Measurements from ENCODE around the gene SHC4. TPM values are rescaled to one million over a fixed set of nuclear protein-coding genes. Genes with fewer than 3 reads are reported as not detected.

Gene SHC4
- total and polyA plus RNA-seq, 9 of the 15 experiments (the other 6 are each of a cell fraction or from before 2014, with no cell fraction given): 0.43 to 1.2 (median 0.67) TPM

DNA sequence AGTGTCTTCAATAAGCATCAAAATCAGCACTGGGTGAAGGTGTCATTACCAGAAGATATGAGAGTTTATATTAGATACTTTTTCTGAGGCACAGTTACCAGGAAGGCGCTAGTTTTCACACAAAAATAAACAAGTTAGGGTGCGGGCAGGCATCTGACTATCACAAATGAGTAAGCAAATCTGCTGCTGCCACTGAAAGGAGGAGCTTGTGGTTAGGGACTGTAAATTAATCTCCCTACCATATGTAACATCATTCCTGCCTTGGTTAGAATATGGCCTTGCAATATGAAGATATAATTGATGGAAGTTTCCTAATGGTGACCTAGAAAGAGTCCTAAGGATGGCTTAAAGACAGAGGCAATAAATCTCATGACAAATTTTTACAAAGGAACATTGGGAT, 105.3 kb downstream of the SHC4 start (continued):
- TF ChIP-seq, protein P1, sequence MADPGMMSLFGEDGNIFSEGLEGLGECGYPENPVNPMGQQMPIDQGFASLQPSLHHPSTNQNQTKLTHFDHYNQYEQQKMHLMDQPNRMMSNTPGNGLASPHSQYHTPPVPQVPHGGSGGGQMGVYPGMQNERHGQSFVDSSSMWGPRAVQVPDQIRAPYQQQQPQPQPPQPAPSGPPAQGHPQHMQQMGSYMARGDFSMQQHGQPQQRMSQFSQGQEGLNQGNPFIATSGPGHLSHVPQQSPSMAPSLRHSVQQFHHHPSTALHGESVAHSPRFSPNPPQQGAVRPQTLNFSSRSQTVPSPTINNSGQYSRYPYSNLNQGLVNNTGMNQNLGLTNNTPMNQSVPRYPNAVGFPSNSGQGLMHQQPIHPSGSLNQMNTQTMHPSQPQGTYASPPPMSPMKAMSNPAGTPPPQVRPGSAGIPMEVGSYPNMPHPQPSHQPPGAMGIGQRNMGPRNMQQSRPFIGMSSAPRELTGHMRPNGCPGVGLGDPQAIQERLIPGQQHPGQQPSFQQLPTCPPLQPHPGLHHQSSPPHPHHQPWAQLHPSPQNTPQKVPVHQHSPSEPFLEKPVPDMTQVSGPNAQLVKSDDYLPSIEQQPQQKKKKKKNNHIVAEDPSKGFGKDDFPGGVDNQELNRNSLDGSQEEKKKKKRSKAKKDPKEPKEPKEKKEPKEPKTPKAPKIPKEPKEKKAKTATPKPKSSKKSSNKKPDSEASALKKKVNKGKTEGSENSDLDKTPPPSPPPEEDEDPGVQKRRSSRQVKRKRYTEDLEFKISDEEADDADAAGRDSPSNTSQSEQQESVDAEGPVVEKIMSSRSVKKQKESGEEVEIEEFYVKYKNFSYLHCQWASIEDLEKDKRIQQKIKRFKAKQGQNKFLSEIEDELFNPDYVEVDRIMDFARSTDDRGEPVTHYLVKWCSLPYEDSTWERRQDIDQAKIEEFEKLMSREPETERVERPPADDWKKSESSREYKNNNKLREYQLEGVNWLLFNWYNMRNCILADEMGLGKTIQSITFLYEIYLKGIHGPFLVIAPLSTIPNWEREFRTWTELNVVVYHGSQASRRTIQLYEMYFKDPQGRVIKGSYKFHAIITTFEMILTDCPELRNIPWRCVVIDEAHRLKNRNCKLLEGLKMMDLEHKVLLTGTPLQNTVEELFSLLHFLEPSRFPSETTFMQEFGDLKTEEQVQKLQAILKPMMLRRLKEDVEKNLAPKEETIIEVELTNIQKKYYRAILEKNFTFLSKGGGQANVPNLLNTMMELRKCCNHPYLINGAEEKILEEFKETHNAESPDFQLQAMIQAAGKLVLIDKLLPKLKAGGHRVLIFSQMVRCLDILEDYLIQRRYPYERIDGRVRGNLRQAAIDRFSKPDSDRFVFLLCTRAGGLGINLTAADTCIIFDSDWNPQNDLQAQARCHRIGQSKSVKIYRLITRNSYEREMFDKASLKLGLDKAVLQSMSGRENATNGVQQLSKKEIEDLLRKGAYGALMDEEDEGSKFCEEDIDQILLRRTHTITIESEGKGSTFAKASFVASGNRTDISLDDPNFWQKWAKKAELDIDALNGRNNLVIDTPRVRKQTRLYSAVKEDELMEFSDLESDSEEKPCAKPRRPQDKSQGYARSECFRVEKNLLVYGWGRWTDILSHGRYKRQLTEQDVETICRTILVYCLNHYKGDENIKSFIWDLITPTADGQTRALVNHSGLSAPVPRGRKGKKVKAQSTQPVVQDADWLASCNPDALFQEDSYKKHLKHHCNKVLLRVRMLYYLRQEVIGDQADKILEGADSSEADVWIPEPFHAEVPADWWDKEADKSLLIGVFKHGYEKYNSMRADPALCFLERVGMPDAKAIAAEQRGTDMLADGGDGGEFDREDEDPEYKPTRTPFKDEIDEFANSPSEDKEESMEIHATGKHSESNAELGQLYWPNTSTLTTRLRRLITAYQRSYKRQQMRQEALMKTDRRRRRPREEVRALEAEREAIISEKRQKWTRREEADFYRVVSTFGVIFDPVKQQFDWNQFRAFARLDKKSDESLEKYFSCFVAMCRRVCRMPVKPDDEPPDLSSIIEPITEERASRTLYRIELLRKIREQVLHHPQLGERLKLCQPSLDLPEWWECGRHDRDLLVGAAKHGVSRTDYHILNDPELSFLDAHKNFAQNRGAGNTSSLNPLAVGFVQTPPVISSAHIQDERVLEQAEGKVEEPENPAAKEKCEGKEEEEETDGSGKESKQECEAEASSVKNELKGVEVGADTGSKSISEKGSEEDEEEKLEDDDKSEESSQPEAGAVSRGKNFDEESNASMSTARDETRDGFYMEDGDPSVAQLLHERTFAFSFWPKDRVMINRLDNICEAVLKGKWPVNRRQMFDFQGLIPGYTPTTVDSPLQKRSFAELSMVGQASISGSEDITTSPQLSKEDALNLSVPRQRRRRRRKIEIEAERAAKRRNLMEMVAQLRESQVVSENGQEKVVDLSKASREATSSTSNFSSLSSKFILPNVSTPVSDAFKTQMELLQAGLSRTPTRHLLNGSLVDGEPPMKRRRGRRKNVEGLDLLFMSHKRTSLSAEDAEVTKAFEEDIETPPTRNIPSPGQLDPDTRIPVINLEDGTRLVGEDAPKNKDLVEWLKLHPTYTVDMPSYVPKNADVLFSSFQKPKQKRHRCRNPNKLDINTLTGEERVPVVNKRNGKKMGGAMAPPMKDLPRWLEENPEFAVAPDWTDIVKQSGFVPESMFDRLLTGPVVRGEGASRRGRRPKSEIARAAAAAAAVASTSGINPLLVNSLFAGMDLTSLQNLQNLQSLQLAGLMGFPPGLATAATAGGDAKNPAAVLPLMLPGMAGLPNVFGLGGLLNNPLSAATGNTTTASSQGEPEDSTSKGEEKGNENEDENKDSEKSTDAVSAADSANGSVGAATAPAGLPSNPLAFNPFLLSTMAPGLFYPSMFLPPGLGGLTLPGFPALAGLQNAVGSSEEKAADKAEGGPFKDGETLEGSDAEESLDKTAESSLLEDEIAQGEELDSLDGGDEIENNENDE (IDR thresholded peaks at IDR 0.05; ENCODE audit: low read depth, low read length): no peak
- TF ChIP-seq, protein P2, sequence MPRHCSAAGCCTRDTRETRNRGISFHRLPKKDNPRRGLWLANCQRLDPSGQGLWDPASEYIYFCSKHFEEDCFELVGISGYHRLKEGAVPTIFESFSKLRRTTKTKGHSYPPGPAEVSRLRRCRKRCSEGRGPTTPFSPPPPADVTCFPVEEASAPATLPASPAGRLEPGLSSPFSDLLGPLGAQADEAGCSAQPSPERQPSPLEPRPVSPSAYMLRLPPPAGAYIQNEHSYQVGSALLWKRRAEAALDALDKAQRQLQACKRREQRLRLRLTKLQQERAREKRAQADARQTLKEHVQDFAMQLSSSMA (CRISPR knock-in tag; IDR thresholded peaks at IDR 0.05): no peak
- no peak for TF ChIP-seq NFATC3 (IDR thresholded peaks at IDR 0.05)
- TF ChIP-seq, protein P3, sequence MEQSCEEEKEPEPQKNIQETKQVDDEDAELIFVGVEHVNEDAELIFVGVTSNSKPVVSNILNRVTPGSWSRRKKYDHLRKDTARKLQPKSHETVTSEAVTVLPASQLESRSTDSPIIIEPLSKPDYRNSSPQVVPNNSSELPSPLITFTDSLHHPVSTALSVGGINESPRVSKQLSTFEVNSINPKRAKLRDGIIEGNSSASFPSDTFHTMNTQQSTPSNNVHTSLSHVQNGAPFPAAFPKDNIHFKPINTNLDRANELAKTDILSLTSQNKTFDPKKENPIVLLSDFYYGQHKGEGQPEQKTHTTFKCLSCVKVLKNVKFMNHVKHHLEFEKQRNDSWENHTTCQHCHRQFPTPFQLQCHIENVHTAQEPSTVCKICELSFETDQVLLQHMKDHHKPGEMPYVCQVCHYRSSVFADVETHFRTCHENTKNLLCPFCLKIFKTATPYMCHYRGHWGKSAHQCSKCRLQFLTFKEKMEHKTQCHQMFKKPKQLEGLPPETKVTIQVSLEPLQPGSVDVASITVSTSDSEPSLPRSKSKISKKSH (CRISPR knock-in tag; IDR thresholded peaks at IDR 0.05): no peak
- no peak for TF ChIP-seq NONO (IDR thresholded peaks at IDR 0.05; ENCODE audit: low read depth in 2 of 2, low read length in 1 of 2)
- peak; percentile 42; the same call in 1 of the 2 replicates for TF ChIP-seq STAT5A (IDR thresholded peaks at IDR 0.05; ENCODE audit: borderline replicate concordance, low read length)
- TF ChIP-seq, protein P4, sequence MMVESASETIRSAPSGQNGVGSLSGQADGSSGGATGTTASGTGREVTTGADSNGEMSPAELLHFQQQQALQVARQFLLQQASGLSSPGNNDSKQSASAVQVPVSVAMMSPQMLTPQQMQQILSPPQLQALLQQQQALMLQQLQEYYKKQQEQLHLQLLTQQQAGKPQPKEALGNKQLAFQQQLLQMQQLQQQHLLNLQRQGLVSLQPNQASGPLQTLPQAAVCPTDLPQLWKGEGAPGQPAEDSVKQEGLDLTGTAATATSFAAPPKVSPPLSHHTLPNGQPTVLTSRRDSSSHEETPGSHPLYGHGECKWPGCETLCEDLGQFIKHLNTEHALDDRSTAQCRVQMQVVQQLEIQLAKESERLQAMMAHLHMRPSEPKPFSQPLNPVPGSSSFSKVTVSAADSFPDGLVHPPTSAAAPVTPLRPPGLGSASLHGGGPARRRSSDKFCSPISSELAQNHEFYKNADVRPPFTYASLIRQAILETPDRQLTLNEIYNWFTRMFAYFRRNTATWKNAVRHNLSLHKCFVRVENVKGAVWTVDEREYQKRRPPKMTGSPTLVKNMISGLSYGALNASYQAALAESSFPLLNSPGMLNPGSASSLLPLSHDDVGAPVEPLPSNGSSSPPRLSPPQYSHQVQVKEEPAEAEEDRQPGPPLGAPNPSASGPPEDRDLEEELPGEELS (CRISPR knock-in tag; IDR thresholded peaks at IDR 0.05; ENCODE audit: borderline replicate concordance): no peak
- TF ChIP-seq RCOR1 (IDR thresholded peaks at IDR 0.05; ENCODE audit: borderline replicate concordance in 1 of 2, low read depth in 2 of 2, low read length in 2 of 2): peak in 1 of 2 experiments; percentile 72; a peak in 2 of 4 replicates
- no peak for TF ChIP-seq ZC3H4 (CRISPR knock-in tag; IDR thresholded peaks at IDR 0.05; ENCODE audit: borderline replicate concordance)
- TF ChIP-seq NR1H2 (CRISPR knock-in tag; IDR thresholded peaks at IDR 0.05): no peak
- TF ChIP-seq ZNF695 (CRISPR knock-in tag; IDR thresholded peaks at IDR 0.05): no peak
- peak; percentile 65 for TF ChIP-seq TCF3 (CRISPR knock-in tag; IDR thresholded peaks at IDR 0.05)
- TF ChIP-seq CBFB (CRISPR knock-in tag; IDR thresholded peaks at IDR 0.05): no peak

All from K562 (cell line).